ENCODE measurements around the gene SLC35B2.
A peak's percentile ranks its signal among the peaks of the same experiment; 100 is the strongest.

SLC35B2 gene

DNA sequence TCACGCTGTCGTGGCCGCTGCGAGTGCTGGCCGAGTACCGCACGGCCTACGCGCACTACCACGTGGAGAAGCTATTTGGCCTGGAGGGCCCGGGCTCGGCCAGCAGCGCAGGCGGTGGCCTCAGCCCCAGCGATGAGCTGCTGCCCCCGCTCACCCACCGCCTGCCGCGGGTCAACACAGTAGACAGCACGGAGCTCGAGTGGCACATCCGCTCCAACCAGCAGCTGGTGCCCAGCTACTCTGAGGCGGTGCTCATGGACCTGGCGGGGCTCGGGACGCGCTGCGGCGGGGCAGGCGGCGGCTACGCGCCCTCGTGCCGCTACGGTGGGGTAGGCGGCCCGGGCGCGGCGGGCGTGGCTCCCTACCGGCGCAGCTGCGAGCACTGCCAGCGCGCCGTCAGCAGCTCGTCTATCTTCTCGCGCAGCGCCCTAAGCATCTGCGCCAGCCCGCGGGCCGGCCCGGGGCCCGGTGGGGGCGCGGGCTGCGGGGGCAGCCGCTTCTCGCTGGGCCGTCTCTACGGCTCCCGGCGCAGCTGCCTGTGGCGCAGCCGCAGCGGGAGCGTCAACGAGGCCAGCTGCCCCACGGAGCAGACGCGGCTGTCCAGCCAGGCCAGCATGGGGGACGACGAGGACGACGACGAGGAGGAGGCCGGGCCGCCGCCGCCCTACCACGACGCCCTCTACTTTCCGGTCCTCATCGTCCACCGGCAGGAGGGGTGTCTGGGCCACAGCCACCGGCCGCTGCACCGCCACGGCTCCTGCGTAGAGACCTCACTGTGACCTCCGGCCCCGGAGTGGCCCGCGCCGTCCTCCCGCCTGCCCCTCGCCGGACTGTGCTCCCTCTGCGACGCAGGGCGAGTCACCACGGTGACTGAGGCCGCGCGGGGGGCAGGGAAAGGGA lies 18.7 kb upstream of the SLC35B2 start:
- Histone ChIP-seq H2BK120ac (ENCODE audit: low read depth, low read length) (no peak overlapping the region), H3K27ac (replicated peaks; ENCODE audit: low read length) (no peak overlapping the region), H4K91ac (ENCODE audit: low read depth, low read length, poor library complexity) (no peak overlapping the region), H2AK5ac (ENCODE audit: low read depth, low read length) (peak overlapping the region; percentile 42), H3K79me1 (ENCODE audit: low read depth, low read length) (peaks cover 2% of the 10 kb centered on the region), H3K27me3 (ENCODE audit: control insufficient read depth in 3 of 3, insufficient read depth in 3 of 3, low read depth in 1 of 3, low read length in 3 of 3) (peaks cover 0 to 3% (median 0%) of the 10 kb centered on the region in 3 experiments), H3K14ac (ENCODE audit: low read length) (peak overlapping the region; percentile 43), H2BK5ac (ENCODE audit: low read length) (no peak overlapping the region), H3K4me1 (ENCODE audit: control insufficient read depth in 2 of 2, insufficient read depth in 1 of 2, low read depth in 1 of 2, low read length in 2 of 2) (peaks cover 10 to 11% of the 10 kb centered on the region in 2 donors), H3K4me2 (ENCODE audit: insufficient read depth, low read length, poor library complexity, severe bottlenecking) (no peak overlapping the region), H3K9ac (ENCODE audit: low read depth, low read length, poor library complexity) (peak overlapping the region; percentile 66), H3K23ac (ENCODE audit: low read depth, low read length, poor library complexity) (peak overlapping the region; percentile 90), H2BK15ac (ENCODE audit: low read length) (no peak overlapping the region), H3K9me3 (replicated peaks in 1 of 2; ENCODE audit: control insufficient read depth in 2 of 2, insufficient read depth in 1 of 2, low read depth in 1 of 2, low read length in 2 of 2) (peaks cover 0 to 1% of the 10 kb centered on the region in 2 donors), H2AFZ (ENCODE audit: low read length) (no peak overlapping the region), H3K4ac (ENCODE audit: low read length) (no peak overlapping the region), H2BK12ac (ENCODE audit: low read length) (no peak overlapping the region), H3K18ac (ENCODE audit: low read length) (peak overlapping the region; percentile 18), H4K8ac (ENCODE audit: low read depth, low read length) (no peak overlapping the region), H3K36me3 (replicated peaks in 1 of 2; ENCODE audit: control insufficient read depth in 2 of 2, insufficient read depth in 2 of 2, low read length in 2 of 2) (peaks cover 2 to 20% of the 10 kb centered on the region in 2 donors), H3K4me3 (ENCODE audit: low read length in 2 of 2) (no peak overlapping the region)
- no CpG with 5 or more reads among the region's 109 CpGs for WGBS, 2 donors (ENCODE audit: extremely low coverage in 2 of 2, insufficient read length in 2 of 2, insufficient replicate concordance in 1 of 2)
- no peak for DNase-seq (ENCODE audit: low spot score)

DNA sequence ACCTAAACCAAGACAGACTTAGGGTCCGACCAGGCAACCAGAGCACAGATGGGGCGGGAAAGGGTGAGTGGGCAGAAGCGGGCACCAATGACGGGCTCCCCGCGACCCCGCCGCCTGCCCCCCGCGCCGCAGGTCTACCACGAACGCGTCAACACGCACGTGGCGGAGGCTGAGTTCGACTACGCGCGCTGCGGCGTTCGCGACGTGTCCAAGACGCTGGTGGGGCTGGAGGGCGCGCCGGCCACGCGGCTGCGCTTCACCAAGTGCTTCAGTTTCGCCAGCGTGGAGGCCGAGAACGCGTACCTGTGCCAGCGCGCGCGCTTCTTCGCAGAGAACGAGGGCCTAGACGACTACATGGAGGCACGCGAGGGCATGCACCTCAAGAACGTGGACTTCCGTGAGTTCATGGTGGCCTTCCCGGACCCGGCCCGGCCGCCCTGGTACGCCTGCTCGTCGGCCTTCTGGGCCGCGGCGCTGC lies 18.0 kb upstream of the SLC35B2 start:
- Histone ChIP-seq H2BK12ac (ENCODE audit: low read length) (no peak overlapping the region), H3K27me3 (ENCODE audit: control insufficient read depth in 3 of 3, insufficient read depth in 3 of 3, low read depth in 1 of 3, low read length in 3 of 3) (peaks cover 0 to 3% (median 0%) of the 10 kb centered on the region in 3 experiments), H3K4me3 (ENCODE audit: low read length in 2 of 2) (no peak overlapping the region), H3K4ac (ENCODE audit: low read length) (no peak overlapping the region), H3K36me3 (replicated peaks in 1 of 2; ENCODE audit: control insufficient read depth in 2 of 2, insufficient read depth in 2 of 2, low read length in 2 of 2) (peaks cover 2 to 20% of the 10 kb centered on the region in 2 donors), H3K79me1 (ENCODE audit: low read depth, low read length) (peaks cover 2% of the 10 kb centered on the region), H4K8ac (ENCODE audit: low read depth, low read length) (no peak overlapping the region), H3K4me2 (ENCODE audit: insufficient read depth, low read length, poor library complexity, severe bottlenecking) (peak overlapping the region; percentile 3), H2AK5ac (ENCODE audit: low read depth, low read length) (peak overlapping the region; percentile 42), H2BK120ac (ENCODE audit: low read depth, low read length) (no peak overlapping the region), H2BK5ac (ENCODE audit: low read length) (no peak overlapping the region), H3K4me1 (ENCODE audit: control insufficient read depth in 2 of 2, insufficient read depth in 1 of 2, low read depth in 1 of 2, low read length in 2 of 2) (peaks cover 10 to 11% of the 10 kb centered on the region in 2 donors), H3K14ac (ENCODE audit: low read length) (peak overlapping the region; percentile 43), H4K91ac (ENCODE audit: low read depth, low read length, poor library complexity) (no peak overlapping the region), H3K27ac (replicated peaks; ENCODE audit: low read length) (no peak overlapping the region), H3K23ac (ENCODE audit: low read depth, low read length, poor library complexity) (peak overlapping the region; percentile 90), H3K9me3 (replicated peaks in 1 of 2; ENCODE audit: control insufficient read depth in 2 of 2, insufficient read depth in 1 of 2, low read depth in 1 of 2, low read length in 2 of 2) (no peaks in the 10 kb centered on the region), H3K18ac (ENCODE audit: low read length) (peak overlapping the region; percentile 18), H3K9ac (ENCODE audit: low read depth, low read length, poor library complexity) (peak overlapping the region; percentile 15), H2AFZ (ENCODE audit: low read length) (no peak overlapping the region), H2BK15ac (ENCODE audit: low read length) (no peak overlapping the region)
- DNase-seq (ENCODE audit: low spot score): no peak
- no CpG with 5 or more reads among the region's 59 CpGs for WGBS, 2 donors (ENCODE audit: extremely low coverage in 2 of 2, insufficient read length in 2 of 2, insufficient replicate concordance in 1 of 2)

DNA sequence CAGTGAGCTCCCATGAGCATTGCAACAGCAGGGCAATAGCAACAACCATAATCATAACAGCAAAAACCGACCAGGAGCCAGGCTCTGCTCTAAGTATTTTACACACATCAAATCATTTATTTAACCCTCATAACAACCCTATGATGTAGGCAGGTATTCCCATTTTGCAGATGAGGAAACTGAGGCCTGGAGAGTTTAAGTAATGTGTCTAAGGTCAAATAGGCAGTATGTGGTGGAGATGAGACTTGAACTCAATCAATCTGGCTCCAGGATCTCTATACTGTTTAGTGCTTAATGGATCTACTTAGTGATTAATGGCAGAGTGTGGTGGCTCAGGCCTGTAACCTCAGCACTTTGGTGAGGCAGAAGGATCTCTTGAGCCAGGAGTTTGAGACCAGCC lies 16.3 kb upstream of the SLC35B2 start:
- Histone ChIP-seq H3K36me3 (replicated peaks in 1 of 2; ENCODE audit: control insufficient read depth in 2 of 2, insufficient read depth in 2 of 2, low read length in 2 of 2) (peaks cover 2 to 20% of the 10 kb centered on the region in 2 donors), H4K91ac (ENCODE audit: low read depth, low read length, poor library complexity) (no peak overlapping the region), H2BK5ac (ENCODE audit: low read length) (no peak overlapping the region), H3K18ac (ENCODE audit: low read length) (no peak overlapping the region), H3K27ac (replicated peaks; ENCODE audit: low read length) (no peak overlapping the region), H3K23ac (ENCODE audit: low read depth, low read length, poor library complexity) (no peak overlapping the region), H3K4me2 (ENCODE audit: insufficient read depth, low read length, poor library complexity, severe bottlenecking) (no peak overlapping the region), H4K8ac (ENCODE audit: low read depth, low read length) (no peak overlapping the region), H2BK15ac (ENCODE audit: low read length) (no peak overlapping the region), H3K79me1 (ENCODE audit: low read depth, low read length) (peaks cover 2% of the 10 kb centered on the region), H2BK120ac (ENCODE audit: low read depth, low read length) (no peak overlapping the region), H3K9ac (ENCODE audit: low read depth, low read length, poor library complexity) (no peak overlapping the region), H2BK12ac (ENCODE audit: low read length) (no peak overlapping the region), H2AFZ (ENCODE audit: low read length) (no peak overlapping the region), H3K9me3 (replicated peaks in 1 of 2; ENCODE audit: control insufficient read depth in 2 of 2, insufficient read depth in 1 of 2, low read depth in 1 of 2, low read length in 2 of 2) (no peaks in the 10 kb centered on the region), H3K4me3 (ENCODE audit: low read length in 2 of 2) (no peak overlapping the region), H3K4ac (ENCODE audit: low read length) (no peak overlapping the region), H3K14ac (ENCODE audit: low read length) (no peak overlapping the region), H2AK5ac (ENCODE audit: low read depth, low read length) (no peak overlapping the region), H3K4me1 (ENCODE audit: control insufficient read depth in 2 of 2, insufficient read depth in 1 of 2, low read depth in 1 of 2, low read length in 2 of 2) (peaks cover 24 to 25% of the 10 kb centered on the region in 2 donors), H3K27me3 (ENCODE audit: control insufficient read depth in 3 of 3, insufficient read depth in 3 of 3, low read depth in 1 of 3, low read length in 3 of 3) (peaks cover 0 to 3% (median 0%) of the 10 kb centered on the region in 3 experiments)
- no CpG with 5 or more reads among the region's 1 CpG for WGBS, 2 donors (ENCODE audit: extremely low coverage in 2 of 2, insufficient read length in 2 of 2, insufficient replicate concordance in 1 of 2)
- DNase-seq (ENCODE audit: low spot score): no peak

DNA sequence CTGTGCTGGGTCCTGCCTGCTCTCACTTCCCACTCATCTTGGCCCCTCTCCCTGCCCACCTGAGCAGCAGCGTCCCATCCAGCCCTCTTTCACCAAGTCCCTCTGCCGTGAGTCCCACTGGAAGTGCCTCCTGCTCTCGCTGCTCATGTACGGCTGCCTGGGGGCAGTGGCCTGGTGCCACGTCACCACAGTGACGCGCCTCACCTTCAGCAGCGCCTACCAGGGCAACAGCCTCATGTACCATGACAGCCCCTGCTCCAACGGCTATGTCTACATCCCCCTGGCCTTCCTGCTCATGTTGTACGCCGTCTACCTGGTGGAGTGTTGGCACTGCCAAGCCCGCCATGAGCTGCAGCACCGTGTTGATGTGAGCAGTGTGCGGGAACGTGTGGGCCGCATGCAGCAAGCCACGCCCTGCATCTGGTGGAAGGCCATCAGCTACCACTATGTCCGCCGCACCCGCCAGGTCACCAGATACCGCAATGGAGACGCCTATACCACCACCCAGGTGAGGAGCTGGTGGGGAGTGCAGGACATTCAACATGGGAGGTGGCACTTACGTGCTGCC lies 15.8 kb upstream of the SLC35B2 start:
- peaks cover 0 to 3% (median 0%) of the 10 kb centered on the region in 3 experiments for H3K27me3 ChIP-seq (ENCODE audit: control insufficient read depth in 3 of 3, insufficient read depth in 3 of 3, low read depth in 1 of 3, low read length in 3 of 3)
- no peak overlapping the region for H3K4me3 ChIP-seq (ENCODE audit: low read length in 2 of 2)
- peak overlapping the region; percentile 80 for H2BK15ac ChIP-seq (ENCODE audit: low read length)
- H3K23ac ChIP-seq (ENCODE audit: low read depth, low read length, poor library complexity): peak overlapping the region; percentile 85
- peaks cover 2% of the 10 kb centered on the region for H3K79me1 ChIP-seq (ENCODE audit: low read depth, low read length)
- peaks cover 2 to 20% of the 10 kb centered on the region in 2 donors for H3K36me3 ChIP-seq (replicated peaks in 1 of 2; ENCODE audit: control insufficient read depth in 2 of 2, insufficient read depth in 2 of 2, low read length in 2 of 2)
- H2BK120ac ChIP-seq (ENCODE audit: low read depth, low read length): peak overlapping the region; percentile 5
- peak overlapping the region; percentile 60 for H2BK12ac ChIP-seq (ENCODE audit: low read length)
- no peaks in the 10 kb centered on the region for H3K9me3 ChIP-seq (replicated peaks in 1 of 2; ENCODE audit: control insufficient read depth in 2 of 2, insufficient read depth in 1 of 2, low read depth in 1 of 2, low read length in 2 of 2)
- H3K4me1 ChIP-seq (ENCODE audit: control insufficient read depth in 2 of 2, insufficient read depth in 1 of 2, low read depth in 1 of 2, low read length in 2 of 2): peaks cover 28 to 29% of the 10 kb centered on the region in 2 donors
- no peak for DNase-seq (ENCODE audit: low spot score)
- peak overlapping the region; percentile 9 for H4K91ac ChIP-seq (ENCODE audit: low read depth, low read length, poor library complexity)
- no peak overlapping the region for H3K4me2 ChIP-seq (ENCODE audit: insufficient read depth, low read length, poor library complexity, severe bottlenecking)
- H3K4ac ChIP-seq (ENCODE audit: low read length): no peak overlapping the region
- H3K27ac ChIP-seq (replicated peaks; ENCODE audit: low read length): no peak overlapping the region
- H3K14ac ChIP-seq (ENCODE audit: low read length): peak overlapping the region; percentile 23
- no CpG with 5 or more reads among the region's 23 CpGs for WGBS, 2 donors (ENCODE audit: extremely low coverage in 2 of 2, insufficient read length in 2 of 2, insufficient replicate concordance in 1 of 2)
- H3K18ac ChIP-seq (ENCODE audit: low read length): peak overlapping the region; percentile 22
- H2AFZ ChIP-seq (ENCODE audit: low read length): no peak overlapping the region
- H3K9ac ChIP-seq (ENCODE audit: low read depth, low read length, poor library complexity): peak overlapping the region; percentile 63
- no peak overlapping the region for H2BK5ac ChIP-seq (ENCODE audit: low read length)
- peak overlapping the region; percentile 44 for H2AK5ac ChIP-seq (ENCODE audit: low read depth, low read length)
- no peak overlapping the region for H4K8ac ChIP-seq (ENCODE audit: low read depth, low read length)
